Endothelial cell of umbilical vein (primary cell): ENCODE results near the gene CHAC1.

ENCODE experiments used
- EZH2 ChIP-seq: IDR thresholded peaks from 2 replicates; pipeline ENCODE4 v1.6.1; 2012; ENCODE audit warnings: borderline replicate concordance, low read depth, mild to moderate bottlenecking, moderate library complexity, low read length, inconsistent platforms; ENCODE audit not compliant: severe bottlenecking
- FOS ChIP-seq: IDR thresholded peaks from 2 replicates; pipeline ENCODE4 v1.6.1; 2011; ENCODE audit warnings: mild to moderate bottlenecking, low read length, moderate library complexity, borderline replicate concordance; ENCODE audit not compliant: insufficient read depth
- JUN ChIP-seq: IDR thresholded peaks from 2 replicates; pipeline ENCODE4 v1.6.1; 2011; ENCODE audit warnings: borderline replicate concordance, low read depth; ENCODE audit not compliant: insufficient read length, insufficient read depth
- MYC ChIP-seq: IDR thresholded peaks from one replicate; pipeline ENCODE4 v1.6.1; 2011; ENCODE audit warnings: mild to moderate bottlenecking, low read depth, low read length
- POLR2A ChIP-seq: IDR thresholded peaks from 2 replicates; pipeline ENCODE4 v1.6.1; 2012; ENCODE audit warnings: low read depth, mild to moderate bottlenecking, control low read depth, low read length
- POLR2AphosphoS5 ChIP-seq: IDR thresholded peaks from 2 replicates; pipeline ENCODE4 v1.6.1; 2012; ENCODE audit warnings: low read depth, mild to moderate bottlenecking, control low read depth, low read length, moderate library complexity; ENCODE audit not compliant: insufficient read depth
- TF ChIP-seq, protein P1 (sequence below), 2 donors: IDR thresholded peaks; 1 replicate in 1 of 2; 2 replicates in 1 of 2; pipeline ENCODE4 v1.5.1; 2011; ENCODE audit warnings: low read length in 2 of 2, mild to moderate bottlenecking in 2 of 2, moderate library complexity in 2 of 2, control low read depth in 1 of 2, inconsistent platforms in 1 of 2, low read depth in 1 of 2; ENCODE audit not compliant: insufficient read depth in 1 of 2; ENCODE audit errors: extremely low read depth in 1 of 2
- TF ChIP-seq, protein P2 (sequence below): IDR thresholded peaks from 2 replicates; pipeline ENCODE4 v1.6.1; 2011; ENCODE audit not compliant: insufficient read depth, insufficient read length

DNA sequence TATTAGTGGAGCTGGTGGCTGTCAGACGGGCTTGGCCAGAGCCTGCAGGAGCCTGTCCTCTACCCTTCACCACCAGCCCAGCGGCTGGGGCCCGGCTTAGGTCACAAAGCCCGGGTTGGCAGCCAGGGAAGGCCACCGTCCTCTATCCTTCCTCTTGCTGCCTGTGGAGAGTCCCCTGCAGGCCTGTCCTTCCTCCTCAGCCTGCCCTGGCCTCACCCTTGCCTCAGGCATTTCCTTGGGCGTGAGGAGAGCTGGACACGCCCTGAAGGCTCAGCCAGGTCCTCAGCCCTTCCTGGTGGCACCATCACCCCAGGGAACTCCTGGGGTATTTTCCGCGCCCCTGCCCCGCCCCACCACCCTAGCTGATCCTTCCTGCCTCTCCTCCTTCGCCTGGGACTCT lies 7.7 kb downstream of the CHAC1 start:
- TF ChIP-seq, protein P1, sequence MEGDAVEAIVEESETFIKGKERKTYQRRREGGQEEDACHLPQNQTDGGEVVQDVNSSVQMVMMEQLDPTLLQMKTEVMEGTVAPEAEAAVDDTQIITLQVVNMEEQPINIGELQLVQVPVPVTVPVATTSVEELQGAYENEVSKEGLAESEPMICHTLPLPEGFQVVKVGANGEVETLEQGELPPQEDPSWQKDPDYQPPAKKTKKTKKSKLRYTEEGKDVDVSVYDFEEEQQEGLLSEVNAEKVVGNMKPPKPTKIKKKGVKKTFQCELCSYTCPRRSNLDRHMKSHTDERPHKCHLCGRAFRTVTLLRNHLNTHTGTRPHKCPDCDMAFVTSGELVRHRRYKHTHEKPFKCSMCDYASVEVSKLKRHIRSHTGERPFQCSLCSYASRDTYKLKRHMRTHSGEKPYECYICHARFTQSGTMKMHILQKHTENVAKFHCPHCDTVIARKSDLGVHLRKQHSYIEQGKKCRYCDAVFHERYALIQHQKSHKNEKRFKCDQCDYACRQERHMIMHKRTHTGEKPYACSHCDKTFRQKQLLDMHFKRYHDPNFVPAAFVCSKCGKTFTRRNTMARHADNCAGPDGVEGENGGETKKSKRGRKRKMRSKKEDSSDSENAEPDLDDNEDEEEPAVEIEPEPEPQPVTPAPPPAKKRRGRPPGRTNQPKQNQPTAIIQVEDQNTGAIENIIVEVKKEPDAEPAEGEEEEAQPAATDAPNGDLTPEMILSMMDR (IDR thresholded peaks at IDR 0.05; ENCODE audit: extremely low read depth in 1 of 2, insufficient read depth in 1 of 2, low read depth in 1 of 2, low read length in 2 of 2) = no peak
- no peak for TF ChIP-seq EZH2
- no peak for TF ChIP-seq JUN
- TF ChIP-seq POLR2A = no peak
- no peak for TF ChIP-seq FOS
- TF ChIP-seq MYC = no peak
- TF ChIP-seq, protein P2, sequence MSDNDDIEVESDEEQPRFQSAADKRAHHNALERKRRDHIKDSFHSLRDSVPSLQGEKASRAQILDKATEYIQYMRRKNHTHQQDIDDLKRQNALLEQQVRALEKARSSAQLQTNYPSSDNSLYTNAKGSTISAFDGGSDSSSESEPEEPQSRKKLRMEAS = no peak
- TF ChIP-seq POLR2AphosphoS5 = no peak
